Measurements from ENCODE around the gene PAQR9.
A peak's percentile ranks its signal among the peaks of the same experiment; 100 is the strongest.

PAQR9 gene

GRCh38 chr3:143002727-143003126 lies 39.3 kb upstream of the PAQR9 start:
- Histone ChIP-seq H2AK5ac (ENCODE audit: low read depth, low read length) (no peak overlapping the region), H3K4ac (ENCODE audit: low read length) (no peak overlapping the region), H3K4me2 (ENCODE audit: insufficient read depth, low read length, poor library complexity, severe bottlenecking) (peak overlapping the region; percentile 58), H3K27ac (replicated peaks; ENCODE audit: low read length) (no peak overlapping the region), H3K9ac (ENCODE audit: low read depth, low read length, poor library complexity) (no peak overlapping the region), H4K8ac (ENCODE audit: low read depth, low read length) (no peak overlapping the region), H3K18ac (ENCODE audit: low read length) (no peak overlapping the region), H3K4me3 (ENCODE audit: low read length in 2 of 2) (peak overlapping the region in 1 of 2 donors; percentile 92), H2AFZ (ENCODE audit: low read length) (no peak overlapping the region), H3K36me3 (replicated peaks in 1 of 2; ENCODE audit: control insufficient read depth in 2 of 2, insufficient read depth in 2 of 2, low read length in 2 of 2) (no peaks in the 10 kb centered on the region), H3K79me1 (ENCODE audit: low read depth, low read length) (peaks cover 3% of the 10 kb centered on the region), H3K14ac (ENCODE audit: low read length) (no peak overlapping the region), H2BK12ac (ENCODE audit: low read length) (no peak overlapping the region), H3K27me3 (ENCODE audit: control insufficient read depth in 3 of 3, insufficient read depth in 3 of 3, low read depth in 1 of 3, low read length in 3 of 3) (no peaks in the 10 kb centered on the region), H3K4me1 (ENCODE audit: control insufficient read depth in 2 of 2, insufficient read depth in 1 of 2, low read depth in 1 of 2, low read length in 2 of 2) (peaks cover 0 to 4% of the 10 kb centered on the region in 2 donors), H2BK120ac (ENCODE audit: low read depth, low read length) (no peak overlapping the region), H2BK5ac (ENCODE audit: low read length) (no peak overlapping the region), H3K23ac (ENCODE audit: low read depth, low read length, poor library complexity) (no peak overlapping the region), H2BK15ac (ENCODE audit: low read length) (no peak overlapping the region), H3K9me3 (replicated peaks in 1 of 2; ENCODE audit: control insufficient read depth in 2 of 2, insufficient read depth in 1 of 2, low read depth in 1 of 2, low read length in 2 of 2) (no peaks in the 10 kb centered on the region), H4K91ac (ENCODE audit: low read depth, low read length, poor library complexity) (no peak overlapping the region)
- no peak for DNase-seq (ENCODE audit: low spot score)
- no CpG with 5 or more reads among the region's 9 CpGs for WGBS, 2 donors (ENCODE audit: extremely low coverage in 2 of 2, insufficient read length in 2 of 2, insufficient replicate concordance in 1 of 2)

- Histone ChIP-seq H3K79me1 (ENCODE audit: low read depth, low read length) (peaks cover 3% of the 10 kb centered on the region), H3K4me2 (ENCODE audit: insufficient read depth, low read length, poor library complexity, severe bottlenecking) (peak overlapping the region; percentile 56), H3K4ac (ENCODE audit: low read length) (no peak overlapping the region), H4K91ac (ENCODE audit: low read depth, low read length, poor library complexity) (no peak overlapping the region), H2BK15ac (ENCODE audit: low read length) (no peak overlapping the region), H3K27ac (replicated peaks; ENCODE audit: low read length) (no peak overlapping the region), H2BK120ac (ENCODE audit: low read depth, low read length) (no peak overlapping the region), H3K14ac (ENCODE audit: low read length) (no peak overlapping the region), H3K4me1 (ENCODE audit: control insufficient read depth in 2 of 2, insufficient read depth in 1 of 2, low read depth in 1 of 2, low read length in 2 of 2) (peaks cover 0 to 4% of the 10 kb centered on the region in 2 donors), H3K18ac (ENCODE audit: low read length) (no peak overlapping the region), H3K9me3 (replicated peaks in 1 of 2; ENCODE audit: control insufficient read depth in 2 of 2, insufficient read depth in 1 of 2, low read depth in 1 of 2, low read length in 2 of 2) (no peaks in the 10 kb centered on the region), H2BK5ac (ENCODE audit: low read length) (no peak overlapping the region), H3K23ac (ENCODE audit: low read depth, low read length, poor library complexity) (no peak overlapping the region), H4K8ac (ENCODE audit: low read depth, low read length) (no peak overlapping the region), H3K9ac (ENCODE audit: low read depth, low read length, poor library complexity) (peak overlapping the region; percentile 90), H2AK5ac (ENCODE audit: low read depth, low read length) (peak overlapping the region; percentile 15), H3K27me3 (ENCODE audit: control insufficient read depth in 3 of 3, insufficient read depth in 3 of 3, low read depth in 1 of 3, low read length in 3 of 3) (no peaks in the 10 kb centered on the region), H3K4me3 (ENCODE audit: low read length in 2 of 2) (peak overlapping the region; percentile 92 to 95), H3K36me3 (replicated peaks in 1 of 2; ENCODE audit: control insufficient read depth in 2 of 2, insufficient read depth in 2 of 2, low read length in 2 of 2) (no peaks in the 10 kb centered on the region), H2AFZ (ENCODE audit: low read length) (peak overlapping the region; percentile 90), H2BK12ac (ENCODE audit: low read length) (no peak overlapping the region)
- no peak for DNase-seq (ENCODE audit: low spot score)
- WGBS, 2 donors (ENCODE audit: extremely low coverage in 2 of 2, insufficient read length in 2 of 2, insufficient replicate concordance in 1 of 2): no CpG with 5 or more reads among the region's 19 CpGs
These were observed 38.7 kb upstream of the PAQR9 start for GRCh38 chr3:143002083-143002712.

GRCh38 chr3:143001369-143002082 lies 38.1 kb upstream of the PAQR9 start, which contains the start of gene U2SURP:
Gene U2SURP (plus strand): TSS chr3:143001570. CDS start chr3:143001629, 59 bp downstream.
- peak within 1 kb of the TSS; percentile 90 for H3K9ac ChIP-seq (ENCODE audit: low read depth, low read length, poor library complexity)
- H3K4me2 ChIP-seq (ENCODE audit: insufficient read depth, low read length, poor library complexity, severe bottlenecking): peak within 1 kb of the TSS; percentile 70
- H2AFZ ChIP-seq (ENCODE audit: low read length): peak within 1 kb of the TSS; percentile 90
- peaks cover 0 to 4% of the 10 kb centered on the region in 2 donors for H3K4me1 ChIP-seq (ENCODE audit: control insufficient read depth in 2 of 2, insufficient read depth in 1 of 2, low read depth in 1 of 2, low read length in 2 of 2)
- H2BK120ac ChIP-seq (ENCODE audit: low read depth, low read length): no peak within 1 kb of the TSS
- H3K79me1 ChIP-seq (ENCODE audit: low read depth, low read length): no peaks in the 10 kb centered on the region
- no peaks in the 10 kb centered on the region for H3K36me3 ChIP-seq (replicated peaks in 1 of 2; ENCODE audit: control insufficient read depth in 2 of 2, insufficient read depth in 2 of 2, low read length in 2 of 2)
- H3K27ac ChIP-seq (replicated peaks; ENCODE audit: low read length): peak within 1 kb of the TSS; percentile 82
- H3K4ac ChIP-seq (ENCODE audit: low read length): no peak within 1 kb of the TSS
- H3K23ac ChIP-seq (ENCODE audit: low read depth, low read length, poor library complexity): no peak within 1 kb of the TSS
- no peak within 1 kb of the TSS for H3K14ac ChIP-seq (ENCODE audit: low read length)
- H4K91ac ChIP-seq (ENCODE audit: low read depth, low read length, poor library complexity): no peak within 1 kb of the TSS
- H3K27me3 ChIP-seq (ENCODE audit: control insufficient read depth in 3 of 3, insufficient read depth in 3 of 3, low read depth in 1 of 3, low read length in 3 of 3): no peaks in the 10 kb centered on the region
- H2BK5ac ChIP-seq (ENCODE audit: low read length): no peak within 1 kb of the TSS
- peak within 1 kb of the TSS; percentile 92 to 95 for H3K4me3 ChIP-seq (ENCODE audit: low read length in 2 of 2)
- peak; percentile 93 for DNase-seq (ENCODE audit: low spot score)
- peak within 1 kb of the TSS; percentile 90 for H3K18ac ChIP-seq (ENCODE audit: low read length)
- no peak within 1 kb of the TSS for H2BK15ac ChIP-seq (ENCODE audit: low read length)
- H4K8ac ChIP-seq (ENCODE audit: low read depth, low read length): no peak within 1 kb of the TSS
- peak within 1 kb of the TSS; percentile 15 for H2AK5ac ChIP-seq (ENCODE audit: low read depth, low read length)
- no peak within 1 kb of the TSS for H2BK12ac ChIP-seq (ENCODE audit: low read length)
- WGBS, 2 donors (ENCODE audit: extremely low coverage in 2 of 2, insufficient read length in 2 of 2, insufficient replicate concordance in 1 of 2): no CpG with 5 or more reads among the region's 55 CpGs
- no peaks in the 10 kb centered on the region for H3K9me3 ChIP-seq (replicated peaks in 1 of 2; ENCODE audit: control insufficient read depth in 2 of 2, insufficient read depth in 1 of 2, low read depth in 1 of 2, low read length in 2 of 2)

DNA sequence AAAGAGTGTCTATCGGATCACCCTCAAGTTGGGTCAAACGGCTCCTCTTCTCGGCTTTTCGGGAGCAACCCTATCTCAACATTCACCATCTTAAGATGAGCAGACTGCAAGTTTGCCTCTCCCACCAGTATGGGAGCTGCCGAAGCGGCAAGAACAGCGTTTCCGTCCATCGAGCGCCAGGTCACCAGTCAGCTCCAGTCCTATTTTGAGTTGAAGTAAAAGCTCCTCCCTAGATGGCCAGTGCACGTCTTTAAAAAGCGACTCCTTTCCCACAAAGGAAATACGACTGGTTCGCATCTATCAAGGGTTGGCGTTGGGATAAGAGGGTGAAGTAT lies 37.5 kb upstream of the PAQR9 start:
- peak overlapping the region; percentile 90 for H2AFZ ChIP-seq (ENCODE audit: low read length)
- H2BK12ac ChIP-seq (ENCODE audit: low read length): no peak overlapping the region
- H3K23ac ChIP-seq (ENCODE audit: low read depth, low read length, poor library complexity): no peak overlapping the region
- peak overlapping the region; percentile 60 for H3K4me2 ChIP-seq (ENCODE audit: insufficient read depth, low read length, poor library complexity, severe bottlenecking)
- no peak overlapping the region for H2AK5ac ChIP-seq (ENCODE audit: low read depth, low read length)
- H3K27ac ChIP-seq (replicated peaks; ENCODE audit: low read length): peak overlapping the region; percentile 82
- no peak overlapping the region for H3K18ac ChIP-seq (ENCODE audit: low read length)
- H3K79me1 ChIP-seq (ENCODE audit: low read depth, low read length): no peaks in the 10 kb centered on the region
- no peak overlapping the region for H3K14ac ChIP-seq (ENCODE audit: low read length)
- H3K36me3 ChIP-seq (replicated peaks in 1 of 2; ENCODE audit: control insufficient read depth in 2 of 2, insufficient read depth in 2 of 2, low read length in 2 of 2): no peaks in the 10 kb centered on the region
- H4K91ac ChIP-seq (ENCODE audit: low read depth, low read length, poor library complexity): no peak overlapping the region
- H3K4me1 ChIP-seq (ENCODE audit: control insufficient read depth in 2 of 2, insufficient read depth in 1 of 2, low read depth in 1 of 2, low read length in 2 of 2): peaks cover 0 to 4% of the 10 kb centered on the region in 2 donors
- no peak overlapping the region for H2BK120ac ChIP-seq (ENCODE audit: low read depth, low read length)
- no peaks in the 10 kb centered on the region for H3K9me3 ChIP-seq (replicated peaks in 1 of 2; ENCODE audit: control insufficient read depth in 2 of 2, insufficient read depth in 1 of 2, low read depth in 1 of 2, low read length in 2 of 2)
- no peak for DNase-seq (ENCODE audit: low spot score)
- no CpG with 5 or more reads among the region's 15 CpGs for WGBS, 2 donors (ENCODE audit: extremely low coverage in 2 of 2, insufficient read length in 2 of 2, insufficient replicate concordance in 1 of 2)
- H2BK5ac ChIP-seq (ENCODE audit: low read length): no peak overlapping the region
- H3K27me3 ChIP-seq (ENCODE audit: control insufficient read depth in 3 of 3, insufficient read depth in 3 of 3, low read depth in 1 of 3, low read length in 3 of 3): no peaks in the 10 kb centered on the region
- no peak overlapping the region for H3K4ac ChIP-seq (ENCODE audit: low read length)
- peak overlapping the region; percentile 87 to 92 for H3K4me3 ChIP-seq (ENCODE audit: low read length in 2 of 2)
- peak overlapping the region; percentile 26 for H3K9ac ChIP-seq (ENCODE audit: low read depth, low read length, poor library complexity)
- no peak overlapping the region for H2BK15ac ChIP-seq (ENCODE audit: low read length)
- H4K8ac ChIP-seq (ENCODE audit: low read depth, low read length): no peak overlapping the region

Measured in neuronal stem cell (in vitro differentiated cells).